ENCODE measurements around the gene CRLF3. TPM values are rescaled to one million over a fixed set of nuclear protein-coding genes. Genes with fewer than 3 reads are reported as not detected.

CRLF3 gene
- total and polyA plus RNA-seq, 2 of the 4 experiments (the other 2 are of a cell fraction) = 6.1 to 15.2 TPM

GRCh38 chr17:30809867-30810266 lies 14.6 kb downstream of the CRLF3 start:
- in situ Hi-C loops (cut with MboI; ENCODE audit: low sequenced_read_pairs) (no loop called here), intact Hi-C loops (cut with micrococcal nuclease) (no loop called here), dilution Hi-C loops (cut with HindIII; ENCODE audit: low sequenced_read_pairs, unreplicated experiment) (no loop called here)
- no peak overlapping the region for H3K9ac ChIP-seq (ENCODE audit: low read depth, low read length)
- no peak overlapping the region for H2AFZ ChIP-seq (replicated peaks; ENCODE audit: low read length, poor library complexity)
- peaks cover 28 to 66% of the 10 kb centered on the region in 2 experiments for H3K79me1 ChIP-seq (ENCODE audit: low read depth in 1 of 2, low read length in 2 of 2)
- no peak overlapping the region for H2BK5ac ChIP-seq (ENCODE audit: low read depth, low read length, poor library complexity, severe bottlenecking)
- no peak overlapping the region for H3K23ac ChIP-seq (ENCODE audit: low read depth, low read length)
- H2AK9ac ChIP-seq (replicated peaks; ENCODE audit: low read depth, low read length, poor library complexity) = no peak overlapping the region
- no peak overlapping the region for H3K56ac ChIP-seq (ENCODE audit: extremely low read depth, insufficient read depth, low read length)
- H3K4me2 ChIP-seq (ENCODE audit: low read depth, low read length) = no peak overlapping the region
- TF ChIP-seq MAFK (IDR thresholded peaks at IDR 0.05; ENCODE audit: low read depth, low read length) (no peak), NFE2L2 (IDR thresholded peaks at IDR 0.05; ENCODE audit: low read depth, low read length) (no peak), CHD1 (IDR thresholded peaks at IDR 0.05; ENCODE audit: low read depth, low read length) (no peak), CTCF (conservative IDR thresholded peaks at IDR 0.05; ENCODE audit: low read depth, low read length) (no peak), RFX5 (IDR thresholded peaks at IDR 0.05; ENCODE audit: low read depth, low read length) (no peak), RCOR1 (IDR thresholded peaks at IDR 0.05; ENCODE audit: insufficient replicate concordance, low read length) (no peak), RAD21 (IDR thresholded peaks at IDR 0.05; ENCODE audit: low read length) (no peak), CEBPB (IDR thresholded peaks at IDR 0.05; ENCODE audit: low read depth, low read length) (no peak), MXI1 (IDR thresholded peaks at IDR 0.05; ENCODE audit: borderline replicate concordance, low read depth, low read length) (no peak), SMC3 (IDR thresholded peaks at IDR 0.05; ENCODE audit: low read depth, low read length) (no peak), POLR2A (IDR thresholded peaks at IDR 0.05; ENCODE audit: low read depth, low read length) (no peak), FOS (IDR thresholded peaks at IDR 0.05; ENCODE audit: low read depth, low read length) (no peak), BHLHE40 (IDR thresholded peaks at IDR 0.05; ENCODE audit: low read depth, low read length) (no peak), MAZ (IDR thresholded peaks at IDR 0.05; ENCODE audit: borderline replicate concordance, low read depth, low read length) (no peak)
- TF ChIP-seq, protein P1, sequence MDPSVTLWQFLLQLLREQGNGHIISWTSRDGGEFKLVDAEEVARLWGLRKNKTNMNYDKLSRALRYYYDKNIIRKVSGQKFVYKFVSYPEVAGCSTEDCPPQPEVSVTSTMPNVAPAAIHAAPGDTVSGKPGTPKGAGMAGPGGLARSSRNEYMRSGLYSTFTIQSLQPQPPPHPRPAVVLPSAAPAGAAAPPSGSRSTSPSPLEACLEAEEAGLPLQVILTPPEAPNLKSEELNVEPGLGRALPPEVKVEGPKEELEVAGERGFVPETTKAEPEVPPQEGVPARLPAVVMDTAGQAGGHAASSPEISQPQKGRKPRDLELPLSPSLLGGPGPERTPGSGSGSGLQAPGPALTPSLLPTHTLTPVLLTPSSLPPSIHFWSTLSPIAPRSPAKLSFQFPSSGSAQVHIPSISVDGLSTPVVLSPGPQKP (IDR thresholded peaks at IDR 0.05; ENCODE audit: borderline replicate concordance, low read depth, low read length) = no peak
- TF ChIP-seq, protein P2, sequence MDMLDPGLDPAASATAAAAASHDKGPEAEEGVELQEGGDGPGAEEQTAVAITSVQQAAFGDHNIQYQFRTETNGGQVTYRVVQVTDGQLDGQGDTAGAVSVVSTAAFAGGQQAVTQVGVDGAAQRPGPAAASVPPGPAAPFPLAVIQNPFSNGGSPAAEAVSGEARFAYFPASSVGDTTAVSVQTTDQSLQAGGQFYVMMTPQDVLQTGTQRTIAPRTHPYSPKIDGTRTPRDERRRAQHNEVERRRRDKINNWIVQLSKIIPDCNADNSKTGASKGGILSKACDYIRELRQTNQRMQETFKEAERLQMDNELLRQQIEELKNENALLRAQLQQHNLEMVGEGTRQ (IDR thresholded peaks at IDR 0.05; ENCODE audit: low read depth, low read length) = no peak
- no peak overlapping the region for H3K4me3 ChIP-seq (ENCODE audit: insufficient read depth, low read depth, low read length)
- no peak overlapping the region for H3K18ac ChIP-seq (ENCODE audit: low read depth, low read length)
- no TSS peak for BruUV-seq (replicated peaks)
- no peak overlapping the region for H3K14ac ChIP-seq (replicated peaks; ENCODE audit: low read depth, low read length)
- H2BK20ac ChIP-seq (ENCODE audit: low read depth, low read length) = no peak overlapping the region
- ATAC-seq (ENCODE audit: low read depth) = no peak
- H4K8ac ChIP-seq (ENCODE audit: low read depth in 2 of 2, low read length in 2 of 2) = no peak overlapping the region
- WGBS, 2 experiments (ENCODE audit: extremely low coverage in 2 of 2, insufficient read length in 1 of 2) = no CpG with 5 or more reads among the region's 6 CpGs
- H4K91ac ChIP-seq (ENCODE audit: insufficient read depth, low read depth, low read length) = no peak overlapping the region
- H3K4me1 ChIP-seq (ENCODE audit: control insufficient read depth, insufficient read depth, low read length) = peaks cover 3% of the 10 kb centered on the region
- H3K9me3 ChIP-seq (ENCODE audit: control insufficient read depth, insufficient read depth, low read length) = no peaks in the 10 kb centered on the region
- CTCF ChIA-PET = interaction anchor here (0.6 kb wide), 1 partner anchor 12 kb away, joined by 4 read pairs; no protein-coding TSS in a partner anchor
- H3K27me3 ChIP-seq (ENCODE audit: control insufficient read depth, insufficient read depth, low read length) = no peaks in the 10 kb centered on the region
- no peak overlapping the region for H2AK5ac ChIP-seq (ENCODE audit: low read depth, low read length)
- peaks cover 2% of the 10 kb centered on the region; the same call in 1 of the 2 replicates for H3K36me3 ChIP-seq (ENCODE audit: control insufficient read depth, insufficient read depth, low read length)
- no peak for DNase-seq
- peaks cover 10% of the 10 kb centered on the region; the same call in 1 of the 2 replicates for H3K9me1 ChIP-seq (ENCODE audit: insufficient read depth, low read length)
- POLR2A ChIA-PET (ENCODE audit: unreplicated experiment) = no interaction called here
- no peak overlapping the region for H4K5ac ChIP-seq (ENCODE audit: low read depth, low read length)
- no peak overlapping the region for H2BK15ac ChIP-seq (ENCODE audit: low read depth, low read length)
- no peak overlapping the region for H3K4ac ChIP-seq (ENCODE audit: low read depth, low read length)
- no peak overlapping the region for H3K27ac ChIP-seq (ENCODE audit: insufficient read depth, low read length)
- no peak overlapping the region for H2BK120ac ChIP-seq (ENCODE audit: low read depth, low read length)
- H4K20me1 ChIP-seq (ENCODE audit: insufficient read depth, low read length) = peaks cover 5% of the 10 kb centered on the region; the same call in 1 of the 2 replicates

Data from IMR-90 (cell line).